HG02763 (cell line): ENCODE results near the gene MCHR2.

ENCODE experiments used
- ATAC-seq: cut with Tn5 transposase; IDR thresholded peaks from one replicate; pipeline ENCODE4 v1.9.1; 2021; ENCODE audit warnings: mild to moderate bottlenecking, moderate library complexity; ENCODE audit not compliant: unreplicated experiment

MCHR2 gene

GRCh38 chr6:99905209-99906106 lies 88.6 kb downstream of the MCHR2 start:
- peak; percentile 78 for ATAC-seq

- ATAC-seq = no peak
Measured at GRCh38 chr6:99901596-99902384, 92.2 kb downstream of the MCHR2 start.

- ATAC-seq = no peak
Measured at GRCh38 chr6:99894815-99895214, 99.2 kb downstream of the MCHR2 start.

- no peak for ATAC-seq
Measured at GRCh38 chr6:99887066-99887465, 107.0 kb downstream of the MCHR2 start.

GRCh38 chr6:99885051-99885450 lies 109.0 kb downstream of the MCHR2 start:
- ATAC-seq = no peak

- no peak for ATAC-seq
Measured at GRCh38 chr6:99882128-99882702, 111.8 kb downstream of the MCHR2 start.

GRCh38 chr6:99879431-99879830 lies 114.6 kb downstream of the MCHR2 start:
- no peak for ATAC-seq

GRCh38 chr6:99875068-99875467 lies 119.0 kb downstream of the MCHR2 start:
- no peak for ATAC-seq

- ATAC-seq = no peak
Measured at GRCh38 chr6:99873084-99873483, 120.9 kb downstream of the MCHR2 start.

GRCh38 chr6:99871641-99872040 lies 122.4 kb downstream of the MCHR2 start:
- no peak for ATAC-seq
